ENCODE data around the gene RBPMS2.

RBPMS2 gene

GRCh38 chr15:64701482-64702184, 73.8 kb downstream of the RBPMS2 start:
- TF ChIP-seq CTCF (IDR thresholded peaks at IDR 0.05; ENCODE audit: low read depth, low read length), result no peak
- no peak overlapping the region for H3K27ac ChIP-seq

GRCh38 chr15:64701051-64701450, 74.3 kb downstream of the RBPMS2 start:
- no peak for TF ChIP-seq CTCF (IDR thresholded peaks at IDR 0.05; ENCODE audit: low read depth, low read length)
- peaks cover 13% of the 10 kb centered on the region for H3K36me3 ChIP-seq
- H3K27ac ChIP-seq, result no peak overlapping the region
- H3K27me3 ChIP-seq (ENCODE audit: insufficient read depth, low read depth, severe bottlenecking), result no peaks in the 10 kb centered on the region
- DNase-seq, result no peak
- no peak overlapping the region for H3K4me3 ChIP-seq (ENCODE audit: low read depth, low read length)
- H3K9me3 ChIP-seq (ENCODE audit: severe bottlenecking), result no peaks in the 10 kb centered on the region

More at GRCh38 chr15:64701482-64702184, 73.8 kb downstream of the RBPMS2 start:
- Histone ChIP-seq H3K36me3 (peaks cover 11% of the 10 kb centered on the region), H3K9me3 (ENCODE audit: severe bottlenecking) (no peaks in the 10 kb centered on the region), H3K4me3 (ENCODE audit: low read depth, low read length) (peak overlapping the region; percentile 88; the same call in 1 of the 2 replicates), H3K27me3 (ENCODE audit: insufficient read depth, low read depth, severe bottlenecking) (no peaks in the 10 kb centered on the region)
- DNase-seq, result no peak

- peaks cover 22% of the 10 kb centered on the region for H3K36me3 ChIP-seq
- no peaks in the 10 kb centered on the region for H3K27me3 ChIP-seq (ENCODE audit: insufficient read depth, low read depth, severe bottlenecking)
- DNase-seq, result no peak
- H3K9me3 ChIP-seq (ENCODE audit: severe bottlenecking), result no peaks in the 10 kb centered on the region
- H3K27ac ChIP-seq, result no peak overlapping the region
- TF ChIP-seq CTCF (IDR thresholded peaks at IDR 0.05; ENCODE audit: low read depth, low read length), result no peak
- H3K4me3 ChIP-seq (ENCODE audit: low read depth, low read length), result no peak overlapping the region
Observed at GRCh38 chr15:64699751-64700388, 75.5 kb downstream of the RBPMS2 start.

- H3K27ac ChIP-seq, result no peak overlapping the region
- no peaks in the 10 kb centered on the region for H3K9me3 ChIP-seq (ENCODE audit: severe bottlenecking)
- H3K36me3 ChIP-seq, result peaks cover 31% of the 10 kb centered on the region
- TF ChIP-seq CTCF (IDR thresholded peaks at IDR 0.05; ENCODE audit: low read depth, low read length), result no peak
- no peaks in the 10 kb centered on the region for H3K27me3 ChIP-seq (ENCODE audit: insufficient read depth, low read depth, severe bottlenecking)
- H3K4me3 ChIP-seq (ENCODE audit: low read depth, low read length), result no peak overlapping the region
- no peak for DNase-seq
Observed at GRCh38 chr15:64698823-64699222, 76.6 kb downstream of the RBPMS2 start.

GRCh38 chr15:64697911-64698369, 77.4 kb downstream of the RBPMS2 start:
- DNase-seq, result no peak
- H3K9me3 ChIP-seq (ENCODE audit: severe bottlenecking), result no peaks in the 10 kb centered on the region
- H3K27ac ChIP-seq, result no peak overlapping the region
- H3K4me3 ChIP-seq (ENCODE audit: low read depth, low read length), result no peak overlapping the region
- H3K36me3 ChIP-seq, result peaks cover 39% of the 10 kb centered on the region
- TF ChIP-seq CTCF (IDR thresholded peaks at IDR 0.05; ENCODE audit: low read depth, low read length), result no peak
- H3K27me3 ChIP-seq (ENCODE audit: insufficient read depth, low read depth, severe bottlenecking), result no peaks in the 10 kb centered on the region
